ENCODE data around the gene EPHB1. TPM values are rescaled to one million over a fixed set of nuclear protein-coding genes. Genes with fewer than 3 reads are reported as not detected.
A peak's percentile ranks its signal among the peaks of the same experiment; 100 is the strongest.

The EPHB1 gene
- total RNA-seq, 1 donor from 2014 or later = 1.6 TPM

- Histone ChIP-seq H3K27ac (no peak overlapping the region), H3K4me1 (no peaks in the 10 kb centered on the region), H3K4me3 (no peak overlapping the region), H3K9me3 (no peaks in the 10 kb centered on the region), H3K36me3 (no peaks in the 10 kb centered on the region), H3K27me3 (no peaks in the 10 kb centered on the region)
- ATAC-seq (no peak), DNase-seq (no peak)
- intact Hi-C loops (cut with DNase I) = no loop called here
- no peak for TF ChIP-seq CTCF (IDR thresholded peaks at IDR 0.05)
Observed at GRCh38 chr3:134836921-134837320, 41.9 kb downstream of the EPHB1 start.

GRCh38 chr3:134838599-134838998 is 43.5 kb downstream of the EPHB1 start:
- Histone ChIP-seq H3K9me3 (peaks cover 3% of the 10 kb centered on the region), H3K4me1 (no peaks in the 10 kb centered on the region), H3K27ac (no peak overlapping the region), H3K4me3 (no peak overlapping the region), H3K36me3 (no peaks in the 10 kb centered on the region), H3K27me3 (no peaks in the 10 kb centered on the region)
- no peak for DNase-seq
- peak; percentile 23 for TF ChIP-seq CTCF (IDR thresholded peaks at IDR 0.05)
- ATAC-seq = no peak
- intact Hi-C loops (cut with DNase I) = no loop called here

GRCh38 chr3:134839422-134839821 is 44.4 kb downstream of the EPHB1 start:
- Histone ChIP-seq H3K27ac (no peak overlapping the region), H3K27me3 (no peaks in the 10 kb centered on the region), H3K4me3 (no peak overlapping the region), H3K4me1 (no peaks in the 10 kb centered on the region), H3K36me3 (no peaks in the 10 kb centered on the region), H3K9me3 (peaks cover 3% of the 10 kb centered on the region)
- ATAC-seq = peak; percentile 25
- no peak for TF ChIP-seq CTCF (IDR thresholded peaks at IDR 0.05)
- intact Hi-C loops (cut with DNase I) = no loop called here
- DNase-seq = no peak

- H3K27me3 ChIP-seq = no peaks in the 10 kb centered on the region
- no peak overlapping the region for H3K4me3 ChIP-seq
- intact Hi-C loops (cut with DNase I) = no loop called here
- no peak overlapping the region for H3K27ac ChIP-seq
- H3K9me3 ChIP-seq = peaks cover 3% of the 10 kb centered on the region
- TF ChIP-seq CTCF (IDR thresholded peaks at IDR 0.05) = no peak
- no peaks in the 10 kb centered on the region for H3K36me3 ChIP-seq
- DNase-seq (no peak), ATAC-seq (no peak)
- H3K4me1 ChIP-seq = no peaks in the 10 kb centered on the region
Observed at GRCh38 chr3:134839990-134840389, 44.9 kb downstream of the EPHB1 start.

- intact Hi-C loops (cut with DNase I) = no loop called here
- no peaks in the 10 kb centered on the region for H3K27me3 ChIP-seq
- DNase-seq = no peak
- H3K27ac ChIP-seq = no peak overlapping the region
- H3K36me3 ChIP-seq = no peaks in the 10 kb centered on the region
- no peaks in the 10 kb centered on the region for H3K4me1 ChIP-seq
- no peak for TF ChIP-seq CTCF (IDR thresholded peaks at IDR 0.05)
- ATAC-seq = no peak
- H3K9me3 ChIP-seq = peaks cover 3% of the 10 kb centered on the region
- H3K4me3 ChIP-seq = no peak overlapping the region
Observed at GRCh38 chr3:134840459-134840858, 45.4 kb downstream of the EPHB1 start.

- TF ChIP-seq CTCF (IDR thresholded peaks at IDR 0.05) = no peak
- Histone ChIP-seq H3K27ac (no peak overlapping the region), H3K4me3 (no peak overlapping the region)
Observed at GRCh38 chr3:134846084-134846483, 51.0 kb downstream of the EPHB1 start.

More at GRCh38 chr3:134846084-134846483, 51.0 kb downstream of the EPHB1 start:
- ATAC-seq = no peak
- DNase-seq = no peak
- H3K36me3 ChIP-seq = no peaks in the 10 kb centered on the region
- peaks cover 3% of the 10 kb centered on the region for H3K9me3 ChIP-seq
- H3K4me1 ChIP-seq = no peaks in the 10 kb centered on the region
- intact Hi-C loops (cut with DNase I) = no loop called here
- no peaks in the 10 kb centered on the region for H3K27me3 ChIP-seq

All from upper lobe of right lung (tissue), 1 donor.